T-helper 1 cell (primary cell): ENCODE measurements around the gene RNF34.
"Not testable (repeated sequence)": the region's sequence is repeated elsewhere in the genome, so short reads cannot be mapped to it uniquely, and the experiment has no call there.

Experiments used
- DNase-seq, 5 donors: peaks; one replicate each; pipeline ENCODE4 v3.0.0-alpha.2; 2012 to 2020
- total RNA-seq, 4 donors: gene quantifications; one replicate each; lab custom pipeline; 2026; lab: John Stamatoyannopoulos, UW

RNF34 gene, protein sequence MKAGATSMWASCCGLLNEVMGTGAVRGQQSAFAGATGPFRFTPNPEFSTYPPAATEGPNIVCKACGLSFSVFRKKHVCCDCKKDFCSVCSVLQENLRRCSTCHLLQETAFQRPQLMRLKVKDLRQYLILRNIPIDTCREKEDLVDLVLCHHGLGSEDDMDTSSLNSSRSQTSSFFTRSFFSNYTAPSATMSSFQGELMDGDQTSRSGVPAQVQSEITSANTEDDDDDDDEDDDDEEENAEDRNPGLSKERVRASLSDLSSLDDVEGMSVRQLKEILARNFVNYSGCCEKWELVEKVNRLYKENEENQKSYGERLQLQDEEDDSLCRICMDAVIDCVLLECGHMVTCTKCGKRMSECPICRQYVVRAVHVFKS
- 29.9 to 54.1 (median 46.2) reads per million in 4 donors for total RNA-seq

- DNase-seq, result peak; percentile 96 to 99 (median 97)
Measured at GRCh38 chr12:121399391-121400331, at the start of gene RNF34. Gene RNF34 (plus strand): TSS chr12:121400118. CDS start chr12:121400213, 95 bp downstream.

- peak; percentile 77 to 98 (median 85) for DNase-seq
Measured at GRCh38 chr12:121351820-121352681, 47.9 kb upstream of the RNF34 start, which contains the start of gene ANAPC5. Gene ANAPC5 (minus strand): TSS chr12:121352411. CDS start chr12:121352340, 71 bp downstream.

- DNase-seq, result no peak
Measured at GRCh38 chr12:121352682-121353018, 47.3 kb upstream of the RNF34 start.

GRCh38 chr12:121355818-121356217, 44.1 kb upstream of the RNF34 start:
- no peak for DNase-seq

DNA sequence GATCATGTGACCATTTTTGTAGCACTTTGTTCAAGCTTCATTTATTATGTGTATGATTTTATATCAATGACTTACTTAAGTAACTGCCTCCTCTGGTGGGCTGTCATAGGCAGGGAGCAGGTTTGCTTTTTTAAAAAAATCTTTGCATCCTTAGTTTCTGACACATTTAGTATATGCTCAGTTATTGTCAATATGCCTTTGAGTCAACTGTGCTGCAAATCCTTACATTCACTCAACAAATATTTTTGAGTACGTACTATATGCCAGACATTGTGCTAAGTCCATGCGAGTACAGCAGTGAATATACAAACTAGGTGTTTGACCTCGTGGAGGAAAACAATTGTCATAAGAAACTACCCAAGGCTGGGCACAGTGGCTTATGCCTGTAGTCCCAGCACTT, 43.3 kb upstream of the RNF34 start:
- DNase-seq, result no peak

DNA sequence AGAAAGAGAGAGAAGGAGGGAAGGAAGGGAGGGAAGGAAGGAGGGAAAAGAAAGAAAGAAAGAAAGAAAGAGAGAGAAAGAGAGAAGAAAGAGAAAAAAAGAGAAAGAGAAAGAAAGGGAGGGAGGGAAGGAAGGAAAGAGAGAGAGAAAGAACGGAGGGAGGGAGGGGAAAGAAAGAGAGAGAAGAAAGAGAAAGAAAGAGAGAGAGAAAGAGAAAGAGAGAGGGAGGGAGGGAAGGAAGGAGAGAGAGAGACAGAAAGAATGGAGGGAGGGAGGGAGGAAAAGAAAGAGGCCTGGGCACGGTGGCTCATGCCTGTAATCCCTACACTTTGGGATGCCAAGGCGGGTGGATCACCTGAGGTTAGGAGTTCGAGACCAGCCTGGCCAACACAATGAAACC, 42.6 kb upstream of the RNF34 start:
- no peak for DNase-seq

- no peak for DNase-seq
Measured at GRCh38 chr12:121358073-121358472, 41.8 kb upstream of the RNF34 start.

DNA sequence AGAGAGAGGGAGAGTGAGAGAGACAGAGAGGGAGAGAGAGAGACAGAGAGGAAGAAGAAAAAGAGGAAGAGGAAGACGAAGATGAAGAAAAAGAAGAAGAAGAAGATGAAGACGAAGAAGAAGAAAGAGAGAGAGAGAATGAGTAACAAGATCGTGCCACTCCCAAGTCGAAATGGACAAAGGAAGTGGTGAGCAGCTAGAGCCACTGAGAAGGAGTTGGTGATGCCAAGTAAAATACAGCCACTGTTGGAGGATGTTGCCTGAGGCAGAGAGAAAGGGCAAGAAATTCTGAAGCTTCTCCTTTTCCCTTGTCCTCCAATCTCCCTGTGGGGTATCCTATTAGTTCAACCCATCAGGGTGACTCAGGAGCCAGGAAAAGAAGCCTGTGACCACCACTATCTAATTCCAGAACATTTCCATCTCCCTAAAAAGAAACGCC, 35.2 kb upstream of the RNF34 start:
- no peak for DNase-seq

- DNase-seq, result no peak
Measured at GRCh38 chr12:121365416-121366062, 34.4 kb upstream of the RNF34 start.

GRCh38 chr12:121366063-121366459, 33.9 kb upstream of the RNF34 start:
- DNase-seq, result no peak

GRCh38 chr12:121371404-121371803, 28.5 kb upstream of the RNF34 start:
- DNase-seq, result no peak

- DNase-seq, result peak in 1 of 5 donors; percentile 10
Measured at GRCh38 chr12:121373755-121374154, 26.2 kb upstream of the RNF34 start.

DNA sequence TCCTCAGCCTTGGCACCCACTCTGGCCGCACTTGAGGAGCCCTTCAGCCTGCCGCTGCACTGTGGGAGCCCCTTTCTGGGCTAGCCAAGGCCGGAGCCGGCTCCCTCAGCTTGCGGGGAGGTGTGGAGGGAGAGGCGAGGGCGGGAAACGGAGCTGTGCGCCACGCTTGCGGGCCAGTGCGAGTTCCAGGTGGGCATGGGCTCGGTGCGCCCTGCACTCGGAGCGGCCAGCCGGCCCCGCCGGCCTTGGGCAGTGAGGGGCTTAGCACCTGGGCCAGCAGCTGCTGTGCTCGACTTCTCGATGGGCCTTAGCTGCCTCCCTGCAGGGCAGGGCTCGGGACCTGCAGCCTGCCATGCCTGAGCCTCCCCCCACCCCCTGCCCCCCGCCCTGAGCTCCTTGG, 25.6 kb upstream of the RNF34 start:
- not testable (repeated sequence) for DNase-seq

DNA sequence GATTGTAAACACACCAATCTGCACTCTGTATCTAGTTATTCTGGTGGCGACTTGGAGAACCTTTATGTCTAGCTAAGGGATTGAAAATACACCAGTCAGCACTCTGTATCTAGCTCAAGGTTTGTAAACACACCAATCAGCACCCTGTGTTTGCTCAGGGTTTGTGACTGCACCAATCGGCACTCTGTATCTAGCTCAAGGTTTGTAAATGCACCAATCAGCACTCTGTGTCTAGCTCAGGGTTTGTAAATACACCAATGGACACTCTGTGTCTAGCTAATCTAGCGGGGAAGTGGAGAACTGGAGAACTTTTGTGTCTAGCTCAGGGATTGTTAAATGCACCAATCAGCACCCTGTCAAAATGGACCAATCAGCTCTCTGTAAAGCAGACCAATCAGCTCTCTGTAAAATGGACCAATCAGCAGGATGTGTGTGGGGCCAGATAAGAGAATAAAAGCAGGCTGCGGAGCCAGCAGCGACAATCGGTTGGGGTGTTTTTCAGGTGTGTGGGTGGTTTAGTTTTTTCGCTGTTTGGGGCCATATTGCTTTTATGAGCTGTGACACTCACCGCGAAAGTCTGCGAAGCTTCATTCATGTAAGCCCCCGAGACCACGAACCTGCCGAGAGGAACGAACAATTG, 24.9 kb upstream of the RNF34 start:
- not testable (repeated sequence) for DNase-seq

DNA sequence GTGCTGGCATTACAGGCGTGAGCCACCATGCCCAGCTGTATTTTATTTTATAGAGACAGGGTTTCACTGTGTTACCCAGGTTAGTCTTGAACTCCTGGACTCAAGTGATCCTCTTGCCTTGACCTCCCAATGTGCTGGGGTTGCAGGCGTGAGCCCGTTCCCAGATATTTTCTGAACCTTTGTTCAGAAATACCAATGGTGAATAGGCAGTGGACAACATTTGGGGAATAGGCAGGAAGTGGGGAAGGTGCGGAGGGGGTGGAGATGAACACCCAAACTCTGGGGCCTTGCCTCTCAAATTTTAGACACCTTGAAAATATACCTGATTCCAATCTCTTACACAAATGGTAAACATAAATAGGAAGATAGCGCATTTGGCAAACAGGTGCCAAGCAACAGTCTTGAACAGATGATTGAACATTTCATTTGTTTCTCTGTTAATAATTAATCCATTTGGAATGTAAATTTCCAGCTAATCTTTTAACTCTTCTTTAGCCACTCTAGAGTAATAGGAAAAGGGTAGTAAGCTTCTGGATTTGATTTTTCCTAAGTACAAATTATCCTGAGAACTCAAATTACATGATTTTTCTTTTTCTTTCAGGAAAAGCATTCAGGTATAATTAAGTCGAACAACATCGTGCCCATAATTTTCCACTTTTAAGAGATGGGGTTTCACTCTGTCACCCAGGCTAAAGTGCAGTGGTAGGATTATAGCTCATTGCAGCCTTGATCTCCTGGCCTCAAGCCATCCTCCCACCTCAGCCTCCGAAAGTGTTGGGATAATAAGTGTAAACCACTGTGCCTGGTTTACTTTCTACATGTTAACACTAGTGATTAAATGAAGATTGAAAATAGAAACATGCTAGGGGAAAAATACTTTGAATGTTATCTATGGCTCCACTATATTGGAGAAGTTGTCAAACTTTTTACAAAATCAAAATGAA, 22.9 kb upstream of the RNF34 start:
- no peak for DNase-seq

DNA sequence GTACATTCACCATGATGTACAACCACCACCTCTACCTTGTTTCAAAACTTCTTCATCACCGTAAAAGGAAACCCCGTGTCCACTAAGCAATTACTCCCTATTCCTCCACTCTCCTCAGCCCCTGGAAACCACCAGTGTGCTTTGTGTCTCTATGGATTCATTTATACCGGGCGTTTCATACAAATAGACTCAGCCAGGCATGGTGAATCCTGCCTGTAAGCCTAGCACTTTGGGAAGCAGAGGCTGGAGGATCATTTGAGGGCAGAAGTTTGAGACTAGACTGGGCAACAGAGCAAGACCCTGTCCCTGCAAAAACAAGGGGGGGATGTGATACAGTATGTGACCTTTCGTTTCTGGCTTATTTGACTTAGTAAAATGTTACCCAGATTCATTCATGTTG, 21.2 kb upstream of the RNF34 start:
- no peak for DNase-seq

- no peak for DNase-seq
Measured at GRCh38 chr12:121379945-121380344, 20.0 kb upstream of the RNF34 start.

DNA sequence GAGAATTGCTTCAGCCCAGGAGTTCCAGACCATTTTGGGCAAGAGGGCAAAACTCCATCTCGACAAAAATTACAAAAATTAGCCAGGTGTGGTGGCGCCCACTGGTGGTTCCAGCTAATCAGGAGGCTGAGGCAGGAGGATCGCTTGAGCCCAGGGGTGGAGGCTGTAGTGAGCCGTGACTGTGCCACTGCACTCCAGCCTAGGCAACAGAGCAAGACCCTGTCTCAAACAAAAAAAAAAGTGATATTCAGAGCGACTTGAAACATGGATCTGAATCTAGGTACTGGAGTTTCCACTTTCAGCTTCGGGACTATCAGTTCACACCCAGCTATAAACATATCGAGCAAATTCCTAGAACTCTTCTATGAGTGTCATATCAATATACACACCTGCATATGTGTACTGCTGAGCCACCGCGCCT, 16.3 kb upstream of the RNF34 start:
- DNase-seq, result no peak

DNA sequence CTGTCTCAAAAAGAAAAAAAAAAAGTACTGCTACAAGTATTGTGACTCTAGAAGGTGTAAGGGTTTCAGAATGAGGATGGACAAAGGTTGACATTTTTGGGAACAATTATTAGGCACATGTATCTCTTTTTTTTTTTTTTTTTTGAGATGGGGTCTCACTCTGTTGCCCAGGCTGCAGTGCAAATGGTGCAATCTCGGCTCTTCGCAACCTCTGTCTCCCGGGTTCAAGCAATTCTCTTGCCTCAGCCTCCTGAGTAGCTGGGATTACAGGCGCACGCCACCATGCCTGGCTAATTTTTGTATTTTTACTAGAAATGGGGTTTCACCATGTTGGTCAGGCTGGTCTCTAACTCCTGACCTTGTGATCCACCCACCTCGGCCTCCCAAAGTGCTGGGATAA, 15.0 kb upstream of the RNF34 start:
- not testable (repeated sequence) for DNase-seq

- DNase-seq, result no peak
Measured at GRCh38 chr12:121388421-121388981, 11.4 kb upstream of the RNF34 start.
